ENCODE results near the gene CEBPE. TPM values are rescaled to one million over a fixed set of nuclear protein-coding genes. Genes with fewer than 3 reads are reported as not detected.

Gene CEBPE
- total RNA-seq, 1 donor from 2014 or later = not detected

DNA sequence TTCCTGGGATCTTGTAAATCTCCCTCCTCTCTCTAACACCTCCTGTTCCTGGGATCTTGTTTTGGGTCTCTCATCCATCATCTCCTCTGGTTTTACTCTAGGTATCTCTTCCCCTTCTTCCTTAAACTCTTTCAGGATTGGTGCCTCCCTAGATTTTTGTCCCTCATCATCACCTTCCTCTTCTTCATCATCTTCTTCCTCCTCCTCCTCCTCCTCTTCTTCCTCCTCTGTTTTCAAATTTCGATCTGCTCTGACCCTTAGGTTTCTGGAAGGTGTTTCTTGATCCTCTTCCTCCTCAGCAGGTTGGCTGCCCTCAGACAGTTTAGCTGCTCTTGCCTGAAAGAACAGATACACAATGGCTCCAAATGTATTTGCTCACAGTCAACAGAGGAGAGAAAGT is 38.6 kb downstream of the CEBPE start:
- no peaks in the 10 kb centered on the region for H3K9me3 Mint-ChIP-seq (ENCODE audit: low read depth)
- peak overlapping the region; percentile 80 for H3K27ac Mint-ChIP-seq (ENCODE audit: unreplicated experiment)
- H3K4me1 Mint-ChIP-seq (ENCODE audit: low read depth) = peaks cover 30% of the 10 kb centered on the region
- peaks cover 31% of the 10 kb centered on the region for H3K36me3 Mint-ChIP-seq (ENCODE audit: low read depth)
- no peaks in the 10 kb centered on the region for H3K27me3 Mint-ChIP-seq (ENCODE audit: low read depth)
- no peak for DNase-seq (ENCODE audit: low spot score)
- TF ChIP-seq, protein P1, sequence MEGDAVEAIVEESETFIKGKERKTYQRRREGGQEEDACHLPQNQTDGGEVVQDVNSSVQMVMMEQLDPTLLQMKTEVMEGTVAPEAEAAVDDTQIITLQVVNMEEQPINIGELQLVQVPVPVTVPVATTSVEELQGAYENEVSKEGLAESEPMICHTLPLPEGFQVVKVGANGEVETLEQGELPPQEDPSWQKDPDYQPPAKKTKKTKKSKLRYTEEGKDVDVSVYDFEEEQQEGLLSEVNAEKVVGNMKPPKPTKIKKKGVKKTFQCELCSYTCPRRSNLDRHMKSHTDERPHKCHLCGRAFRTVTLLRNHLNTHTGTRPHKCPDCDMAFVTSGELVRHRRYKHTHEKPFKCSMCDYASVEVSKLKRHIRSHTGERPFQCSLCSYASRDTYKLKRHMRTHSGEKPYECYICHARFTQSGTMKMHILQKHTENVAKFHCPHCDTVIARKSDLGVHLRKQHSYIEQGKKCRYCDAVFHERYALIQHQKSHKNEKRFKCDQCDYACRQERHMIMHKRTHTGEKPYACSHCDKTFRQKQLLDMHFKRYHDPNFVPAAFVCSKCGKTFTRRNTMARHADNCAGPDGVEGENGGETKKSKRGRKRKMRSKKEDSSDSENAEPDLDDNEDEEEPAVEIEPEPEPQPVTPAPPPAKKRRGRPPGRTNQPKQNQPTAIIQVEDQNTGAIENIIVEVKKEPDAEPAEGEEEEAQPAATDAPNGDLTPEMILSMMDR (IDR thresholded peaks at IDR 0.05) = no peak
- no peak overlapping the region for H3K4me3 Mint-ChIP-seq (ENCODE audit: unreplicated experiment)

DNA sequence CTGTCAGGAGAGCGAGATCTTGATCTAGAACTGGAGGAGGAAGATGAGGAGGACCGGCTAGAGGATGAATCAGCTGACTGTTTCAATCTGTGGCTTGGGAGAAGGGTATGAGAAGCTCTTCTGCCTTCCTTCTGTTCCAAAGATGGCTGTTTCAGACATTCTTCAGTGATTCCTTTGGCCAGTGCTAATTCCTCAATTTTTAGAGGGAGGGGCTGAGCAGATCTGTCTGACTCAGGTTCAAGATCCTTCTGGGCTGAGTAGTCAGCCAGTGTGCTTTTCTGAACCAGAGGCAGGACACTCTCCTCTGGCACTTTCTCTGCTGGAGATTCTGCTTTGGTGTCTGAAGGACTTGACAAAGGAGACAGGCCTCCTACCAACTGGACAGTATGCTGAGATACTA is 39.3 kb downstream of the CEBPE start:
- Mint-ChIP-seq H3K9me3 (ENCODE audit: low read depth) (no peaks in the 10 kb centered on the region), H3K27me3 (ENCODE audit: low read depth) (no peaks in the 10 kb centered on the region), H3K27ac (ENCODE audit: unreplicated experiment) (peak overlapping the region; percentile 80), H3K36me3 (ENCODE audit: low read depth) (peaks cover 30% of the 10 kb centered on the region), H3K4me1 (ENCODE audit: low read depth) (peaks cover 30% of the 10 kb centered on the region), H3K4me3 (ENCODE audit: unreplicated experiment) (no peak overlapping the region)
- DNase-seq (ENCODE audit: low spot score) = no peak
- TF ChIP-seq, protein P1 (IDR thresholded peaks at IDR 0.05) = no peak

DNA sequence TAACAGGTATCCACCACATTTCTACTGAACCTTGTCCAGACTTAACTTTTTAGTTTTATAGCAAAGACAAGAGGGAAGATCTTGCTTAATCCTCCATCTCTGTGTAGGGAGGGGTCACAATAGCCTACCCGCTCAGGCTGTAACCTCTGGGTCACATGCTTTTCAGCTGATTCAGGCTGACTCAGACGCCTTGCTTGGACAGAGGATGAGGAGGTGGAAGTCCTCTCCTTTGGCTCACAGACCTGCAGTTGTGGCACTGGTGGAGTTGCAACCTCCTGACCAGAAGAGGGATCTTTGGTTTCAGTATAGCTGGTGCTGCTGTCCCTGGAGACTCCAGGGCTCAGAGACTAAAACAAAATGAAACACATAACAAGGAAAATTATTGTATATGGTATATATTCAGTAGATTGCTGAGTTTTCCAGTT is 40.4 kb downstream of the CEBPE start:
- no peaks in the 10 kb centered on the region for H3K27me3 Mint-ChIP-seq (ENCODE audit: low read depth)
- H3K27ac Mint-ChIP-seq (ENCODE audit: unreplicated experiment) = peak overlapping the region; percentile 80
- H3K36me3 Mint-ChIP-seq (ENCODE audit: low read depth) = peaks cover 28% of the 10 kb centered on the region

DNA sequence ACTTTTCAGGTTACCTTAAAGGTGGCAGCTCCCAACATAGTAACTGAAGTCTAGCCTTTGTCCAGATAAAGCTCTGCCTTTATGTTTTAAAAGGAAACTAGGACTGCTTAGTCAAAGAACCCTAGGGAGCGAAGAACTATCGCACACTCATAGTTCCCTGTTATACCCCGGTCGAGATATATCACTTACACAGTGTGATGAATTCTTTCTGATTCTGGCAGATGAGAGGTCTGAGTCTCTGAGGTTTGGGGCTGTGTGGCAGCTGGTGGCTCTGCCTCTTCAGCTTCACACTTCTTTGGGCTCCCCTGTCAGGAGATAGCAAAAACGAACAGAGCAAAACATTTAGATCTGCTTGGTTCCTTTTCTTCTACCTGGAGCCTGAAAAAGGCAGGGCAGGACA is 41.1 kb downstream of the CEBPE start:
- H3K27me3 Mint-ChIP-seq (ENCODE audit: low read depth) = no peaks in the 10 kb centered on the region
- peaks cover 28% of the 10 kb centered on the region for H3K36me3 Mint-ChIP-seq (ENCODE audit: low read depth)
- no peak for DNase-seq (ENCODE audit: low spot score)
- peak overlapping the region; percentile 80 for H3K27ac Mint-ChIP-seq (ENCODE audit: unreplicated experiment)
- no peak overlapping the region for H3K4me3 Mint-ChIP-seq (ENCODE audit: unreplicated experiment)
- TF ChIP-seq, protein P1 (IDR thresholded peaks at IDR 0.05) = no peak
- H3K9me3 Mint-ChIP-seq (ENCODE audit: low read depth) = no peaks in the 10 kb centered on the region
- peaks cover 30% of the 10 kb centered on the region for H3K4me1 Mint-ChIP-seq (ENCODE audit: low read depth)

More for the DNA sequence above, 40.4 kb downstream of the CEBPE start:
- Mint-ChIP-seq H3K4me3 (ENCODE audit: unreplicated experiment) (no peak overlapping the region), H3K9me3 (ENCODE audit: low read depth) (no peaks in the 10 kb centered on the region), H3K4me1 (ENCODE audit: low read depth) (peaks cover 30% of the 10 kb centered on the region)
- TF ChIP-seq, protein P1 (IDR thresholded peaks at IDR 0.05) = no peak
- no peak for DNase-seq (ENCODE audit: low spot score)

DNA sequence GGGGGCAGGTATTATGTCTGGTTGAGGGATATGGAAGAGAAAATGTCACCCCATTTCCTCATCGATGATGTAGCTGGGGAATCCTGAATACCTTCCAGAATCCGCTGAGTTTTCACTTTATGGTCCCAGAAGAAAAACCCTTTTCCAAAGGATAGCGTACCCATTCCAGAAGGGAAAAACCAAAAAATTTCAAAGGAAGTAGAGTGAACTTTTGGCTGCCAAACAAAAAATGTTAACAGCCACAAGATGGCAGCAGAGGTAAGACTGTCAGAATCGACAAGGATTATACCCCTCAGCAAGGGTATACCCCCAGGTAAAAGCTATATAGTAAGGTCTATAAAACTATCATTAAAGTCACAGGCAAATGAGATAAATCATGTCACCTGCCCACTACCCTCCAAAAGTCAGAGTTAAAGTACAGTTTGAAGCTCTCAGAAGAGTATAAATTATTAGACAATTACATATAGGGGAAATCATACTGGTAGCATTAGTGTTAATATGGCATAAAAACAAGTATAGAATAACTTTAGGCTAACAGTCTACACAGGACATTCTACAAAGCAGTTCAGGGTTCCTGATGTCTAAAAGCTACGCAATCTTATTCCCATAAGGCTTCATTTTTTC is 42.2 kb downstream of the CEBPE start:
- no peak for DNase-seq (ENCODE audit: low spot score)
- Mint-ChIP-seq H3K4me3 (ENCODE audit: unreplicated experiment) (no peak overlapping the region), H3K4me1 (ENCODE audit: low read depth) (peaks cover 36% of the 10 kb centered on the region), H3K27ac (ENCODE audit: unreplicated experiment) (peak overlapping the region; percentile 57), H3K36me3 (ENCODE audit: low read depth) (peaks cover 33% of the 10 kb centered on the region), H3K27me3 (ENCODE audit: low read depth) (no peaks in the 10 kb centered on the region), H3K9me3 (ENCODE audit: low read depth) (no peaks in the 10 kb centered on the region)
- TF ChIP-seq, protein P1 (IDR thresholded peaks at IDR 0.05) = peak; percentile 87
